Adrenal gland (tissue), 12 donors: ENCODE results near the gene LY86. TPM values are rescaled to one million over a fixed set of nuclear protein-coding genes. Genes with fewer than 3 reads are reported as not detected.

ENCODE experiments used
- DNase-seq, 7 donors: peaks; one replicate each; pipeline ENCODE4 v3.0.0-alpha.2; 2019 to 2020
- H3K27ac ChIP-seq, 5 donors: fragments of 200-600 bp; sonication (generic) in 4 of 5; 1 replicate in 3 of 5; 2 replicates in 2 of 5; pipeline versions ENCODE4 v1.5.1 to v1.8.0; 2016 to 2020; ENCODE audit warnings: mild to moderate bottlenecking in 1 of 5
- H3K27me3 ChIP-seq: fragments of 200-600 bp; 2 replicates; pipeline ENCODE4 v1.8.0; 2021
- H3K36me3 ChIP-seq, 2 donors: fragments of 200-600 bp; replicated peaks in 1 of 2; 1 replicate in 1 of 2; 2 replicates in 1 of 2; pipeline versions ENCODE4 v1.5.1 to v1.8.0; 2018 to 2022
- H3K4me1 ChIP-seq, 2 donors: fragments of 200-600 bp; replicated peaks in 1 of 2; 1 replicate in 1 of 2; 2 replicates in 1 of 2; pipeline versions ENCODE4 v1.5.1 to v1.8.0; 2018 to 2021
- H3K4me3 ChIP-seq, 4 donors: fragments of 200-600 bp; sonication (generic) in 3 of 4; one replicate each; pipeline ENCODE4 v1.5.1; 2016 to 2018
- H3K9me3 ChIP-seq, 3 donors: fragments of 200-600 bp; sonication (generic) in 1 of 3; replicated peaks in 1 of 3; 1 replicate in 2 of 3; 2 replicates in 1 of 3; pipeline versions ENCODE4 v1.5.1 to v1.8.0; 2016 to 2021
- POLR2A ChIP-seq, 2 donors: fragments of 450-650 bp; IDR thresholded peaks; one replicate each; pipeline ENCODE4 v1.6.1; 2017; ENCODE audit warnings: antibody characterized with exemption in 2 of 2, mild to moderate bottlenecking in 2 of 2, moderate library complexity in 1 of 2
- WGBS, 4 donors: extraction: QIAGEN DNeasy Blood & Tissue Kit in 2 of 4; methylation state at CpG; one replicate each; pipeline versions ENCODE4 v1.1.5 to v1.1.7; 2013 to 2017; 5-methylcytosine and 5-hydroxymethylcytosine counted together
- intact Hi-C, 2 donors: fragments of 100-400 bp; cut with DNase I; formaldehyde crosslinking; loops; one replicate each; pipeline versions ENCODE4 v1.14.1 to v1.15.0; 2022 to 2023
- polyA plus RNA-seq, 3 donors: library from polyadenylated mRNA; stranded (reverse); fragments of 200-250 nt in 2 of 3; fragments of 350-450 nt in 1 of 3; fragmentation: Illumina TruSeq in 1 of 3; extraction: RNeasy Lipid Tissue Mini Kit (QIAGEN cat#74804) in 1 of 3; gene quantifications; one replicate each; pipeline ENCODE4 v1.2.3, GENCODE V29; 2013 to 2014
- total RNA-seq, 9 donors: library from RNA; depleted of rRNA in 4 of 9; stranded (reverse); fragments of >200 nt in 4 of 9; fragments of 120-200 nt in 1 of 9; fragmentation: NEBNext Ultra II Directional in 1 of 9; extraction: Animal tissue kit (Norgen Biotek cat#: 25700) in 1 of 9; gene quantifications; one replicate each; pipeline versions ENCODE4 v1.1.0 to v1.2.4, GENCODE V29; 2013 to 2023
- TF ChIP-seq, protein P1 (sequence below), 6 experiments: fragments of 450-650 bp in 4 of 6; fragments of 200-600 bp in 2 of 6; sonication (generic) in 1 of 6; IDR thresholded peaks; 1 replicate in 5 of 6; 2 replicates in 1 of 6; pipeline versions ENCODE4 v1.5.1 to v1.8.0; 2016 to 2021; ENCODE audit warnings: antibody characterized with exemption in 6 of 6, mild to moderate bottlenecking in 2 of 6, moderate library complexity in 1 of 6
- donor health status: healthy with polysubstance abuse.
- donor health status: Bipolar disorder and iron deficiency.
- donor health status: DM: yes; HTN: yes; CAD: no.
- donor health status: DM: no; HTN: no; CAD: no.
- donor health status: DM: no; HTN: no; CAD: no.
- donor health status: DM: yes; HTN: yes; CAD: no.

LY86 gene
- total and polyA plus RNA-seq, 12 donors = 0.60 to 25.7 (median 7.1) TPM

DNA sequence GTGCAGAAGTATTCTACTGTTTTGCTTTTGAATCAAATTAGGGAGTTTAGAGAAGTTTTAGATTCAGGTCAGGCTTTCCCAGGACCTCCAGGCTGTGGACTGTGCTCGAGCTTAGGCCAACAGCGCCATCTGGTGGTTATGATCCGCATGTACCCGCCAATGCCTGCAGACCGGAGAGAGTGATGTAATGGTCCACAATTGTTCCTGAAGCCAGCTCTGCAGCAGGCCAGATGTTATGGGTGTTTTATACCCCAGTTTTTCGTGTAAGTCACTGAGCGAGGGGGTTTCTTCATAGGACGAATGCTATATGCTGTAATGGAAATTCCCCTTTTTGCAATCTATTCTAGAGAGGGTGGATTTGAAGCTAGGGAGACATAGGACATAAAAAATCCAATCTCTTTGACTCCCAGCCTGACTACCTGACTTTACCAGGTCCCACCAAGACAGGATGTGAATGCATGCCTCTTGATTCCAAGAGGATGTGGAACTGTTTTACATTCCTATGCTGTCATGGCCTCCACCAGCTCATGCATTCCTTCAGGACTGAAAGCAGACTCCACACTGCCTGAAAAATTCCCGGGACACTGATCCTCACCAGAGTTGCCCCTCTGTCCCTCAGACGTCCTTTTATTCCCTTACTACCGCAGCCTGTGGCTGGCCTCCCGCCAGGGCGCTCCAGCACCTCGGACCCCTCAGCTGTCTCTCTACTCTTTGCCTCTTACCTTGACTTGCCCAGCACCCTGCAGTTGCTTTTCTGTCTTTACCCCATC, 41.2 kb upstream of the LY86 start:
- peak; percentile 78 to 95 (median 89) for DNase-seq
- H3K36me3 ChIP-seq = no peaks in the 10 kb centered on the region
- intact Hi-C loops = no loop called here
- H3K9me3 ChIP-seq = no peaks in the 10 kb centered on the region
- TF ChIP-seq POLR2A (IDR thresholded peaks at IDR 0.05) = no peak
- TF ChIP-seq, protein P1, sequence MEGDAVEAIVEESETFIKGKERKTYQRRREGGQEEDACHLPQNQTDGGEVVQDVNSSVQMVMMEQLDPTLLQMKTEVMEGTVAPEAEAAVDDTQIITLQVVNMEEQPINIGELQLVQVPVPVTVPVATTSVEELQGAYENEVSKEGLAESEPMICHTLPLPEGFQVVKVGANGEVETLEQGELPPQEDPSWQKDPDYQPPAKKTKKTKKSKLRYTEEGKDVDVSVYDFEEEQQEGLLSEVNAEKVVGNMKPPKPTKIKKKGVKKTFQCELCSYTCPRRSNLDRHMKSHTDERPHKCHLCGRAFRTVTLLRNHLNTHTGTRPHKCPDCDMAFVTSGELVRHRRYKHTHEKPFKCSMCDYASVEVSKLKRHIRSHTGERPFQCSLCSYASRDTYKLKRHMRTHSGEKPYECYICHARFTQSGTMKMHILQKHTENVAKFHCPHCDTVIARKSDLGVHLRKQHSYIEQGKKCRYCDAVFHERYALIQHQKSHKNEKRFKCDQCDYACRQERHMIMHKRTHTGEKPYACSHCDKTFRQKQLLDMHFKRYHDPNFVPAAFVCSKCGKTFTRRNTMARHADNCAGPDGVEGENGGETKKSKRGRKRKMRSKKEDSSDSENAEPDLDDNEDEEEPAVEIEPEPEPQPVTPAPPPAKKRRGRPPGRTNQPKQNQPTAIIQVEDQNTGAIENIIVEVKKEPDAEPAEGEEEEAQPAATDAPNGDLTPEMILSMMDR (IDR thresholded peaks at IDR 0.05) = peak; percentile 89 to 95 (median 93)
- peaks cover 10 to 11% of the 10 kb centered on the region in 2 donors for H3K4me1 ChIP-seq
- 16 to 18% (median 18%) methylated on average over 14 of the region's 14 CpGs for WGBS, 4 donors
- H3K27me3 ChIP-seq = peaks cover 9% of the 10 kb centered on the region
- H3K4me3 ChIP-seq = peak overlapping the region in 2 of 4 donors; percentile 18 to 47
- H3K27ac ChIP-seq = no peak overlapping the region

DNA sequence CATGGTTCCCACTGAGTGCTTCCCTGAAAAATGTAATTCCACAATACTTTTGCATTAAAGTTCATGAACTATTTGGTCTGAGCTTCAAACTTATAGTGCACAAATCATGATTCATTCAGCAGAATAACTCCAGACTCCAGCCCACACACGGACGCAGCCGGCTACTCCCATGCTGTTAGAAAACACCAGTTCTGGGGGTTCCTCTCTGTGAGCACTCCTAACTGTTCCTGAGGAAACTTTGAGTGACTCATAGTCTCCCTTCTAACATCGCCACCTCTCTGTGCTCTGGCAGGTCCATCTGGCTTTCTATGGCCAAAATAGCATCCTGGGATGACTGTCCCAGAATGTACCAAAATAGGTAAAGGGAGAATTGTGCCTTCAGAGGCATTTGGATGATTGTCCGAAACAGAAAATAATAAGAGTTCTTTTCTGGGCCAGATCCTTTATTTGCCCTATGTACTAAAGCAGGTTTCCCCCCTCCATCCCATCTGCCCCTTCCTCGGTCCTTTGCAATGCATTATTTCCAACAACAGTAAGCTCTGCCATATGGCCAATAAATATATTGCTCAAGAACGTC, 32.3 kb upstream of the LY86 start:
- intact Hi-C loops = no loop called here
- no peaks in the 10 kb centered on the region for H3K9me3 ChIP-seq
- DNase-seq = no peak
- 48 to 60% (median 50%) methylated on average over 7 of the region's 7 CpGs for WGBS, 4 donors
- no peak overlapping the region for H3K27ac ChIP-seq
- TF ChIP-seq, protein P1 (IDR thresholded peaks at IDR 0.05) = no peak
- TF ChIP-seq POLR2A (IDR thresholded peaks at IDR 0.05) = no peak
- no peaks in the 10 kb centered on the region for H3K27me3 ChIP-seq
- no peaks in the 10 kb centered on the region for H3K36me3 ChIP-seq
- H3K4me3 ChIP-seq = no peak overlapping the region
- H3K4me1 ChIP-seq = no peaks in the 10 kb centered on the region

DNA sequence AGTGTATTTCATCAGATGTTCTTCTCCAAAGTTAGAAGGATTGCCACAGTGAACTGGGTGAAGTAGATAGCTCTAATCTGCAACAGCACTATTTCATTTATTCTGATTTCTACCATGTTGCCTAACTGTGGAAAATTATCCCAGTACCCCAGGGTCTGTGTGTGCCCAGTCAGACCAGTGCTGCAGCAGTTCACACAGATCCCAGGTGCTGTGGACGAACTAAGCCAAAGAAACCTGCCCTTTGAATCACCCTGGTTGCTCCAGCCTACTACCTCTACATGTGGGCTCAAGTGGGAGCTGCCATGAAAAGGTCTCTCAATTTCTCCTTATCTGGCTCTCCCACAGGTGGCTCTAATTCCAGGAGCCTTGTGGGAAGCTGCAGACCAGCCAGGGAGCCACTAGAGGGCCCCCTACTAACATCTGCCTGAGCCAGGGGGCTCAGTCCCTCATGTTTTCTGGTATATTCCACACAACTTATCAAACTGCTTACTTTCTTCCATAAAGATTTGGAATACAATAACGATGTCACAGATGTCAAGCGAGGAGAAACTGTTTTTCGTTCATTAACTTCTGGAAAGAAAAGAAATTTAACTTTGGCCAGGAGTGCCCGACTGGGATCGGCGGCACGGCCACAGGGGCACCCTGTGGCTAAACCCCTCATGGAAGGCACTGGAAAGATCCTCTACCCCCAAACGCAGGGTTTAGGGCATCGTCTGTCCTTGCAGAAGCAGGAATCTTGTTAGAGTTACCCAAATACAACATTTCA, 31.6 kb upstream of the LY86 start:
- Histone ChIP-seq H3K4me1 (no peaks in the 10 kb centered on the region), H3K9me3 (no peaks in the 10 kb centered on the region), H3K36me3 (no peaks in the 10 kb centered on the region), H3K4me3 (no peak overlapping the region), H3K27me3 (no peaks in the 10 kb centered on the region), H3K27ac (no peak overlapping the region)
- TF ChIP-seq POLR2A (IDR thresholded peaks at IDR 0.05) = no peak
- TF ChIP-seq, protein P1 (IDR thresholded peaks at IDR 0.05) = peak; percentile 42 to 74 (median 62)
- DNase-seq = peak in 6 of 7 donors; percentile 33 to 58 (median 40)
- WGBS, 4 donors = 45 to 51% (median 47%) methylated on average over 10 of the region's 10 CpGs
- intact Hi-C loops = no loop called here

DNA sequence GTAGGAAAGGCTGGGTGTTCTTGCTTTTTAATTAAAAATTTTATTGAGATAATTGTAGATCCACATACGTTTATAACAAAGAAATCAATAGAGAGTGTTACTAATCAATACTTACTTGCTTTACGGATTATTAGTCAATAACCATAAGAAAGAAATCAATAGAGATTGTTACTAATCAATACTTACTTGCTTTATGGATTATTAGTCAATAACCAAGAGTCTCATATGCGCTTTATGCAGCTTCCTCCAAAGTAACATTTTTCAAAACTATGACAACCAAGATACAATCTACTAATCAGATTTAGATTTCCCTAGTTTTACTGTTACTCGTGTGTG, 31.0 kb upstream of the LY86 start:
- no peak overlapping the region for H3K27ac ChIP-seq
- intact Hi-C loops = no loop called here
- TF ChIP-seq POLR2A (IDR thresholded peaks at IDR 0.05) = no peak
- TF ChIP-seq, protein P1 (IDR thresholded peaks at IDR 0.05) = no peak
- H3K4me3 ChIP-seq = no peak overlapping the region
- no peaks in the 10 kb centered on the region for H3K36me3 ChIP-seq
- no peaks in the 10 kb centered on the region for H3K9me3 ChIP-seq
- no peak for DNase-seq
- no peaks in the 10 kb centered on the region for H3K27me3 ChIP-seq
- no peaks in the 10 kb centered on the region for H3K4me1 ChIP-seq
- WGBS, 4 donors = 67 to 78% (median 70%) methylated on average over 4 of the region's 4 CpGs
